SK-N-SH treated with all-trans-retinoic acid at 6 μM for 48 hours (cell line): ENCODE results near the gene PELI3.

Source experiments
- ATAC-seq: fragments of 200-7000 bp; cut with Tn5 transposase; 3 replicates; pipeline ENCODE4 v1.9.1; 2020; ENCODE audit warnings: mild to moderate bottlenecking, moderate library complexity
- ARNTL ChIP-seq: fragments of 450-650 bp; formaldehyde crosslinking; IDR thresholded peaks from 2 replicates; pipeline ENCODE4 v1.5.0; 2020; ENCODE audit warnings: low read depth, mild to moderate bottlenecking, moderate library complexity, borderline replicate concordance
- BACH2 ChIP-seq: fragments of 250-450 bp; sonication (Bioruptor Pico); IDR thresholded peaks from 2 replicates; pipeline ENCODE4 v1.9.0; 2021; ENCODE audit warnings: mild to moderate bottlenecking, borderline replicate concordance
- CSDC2 ChIP-seq: fragments of 250-450 bp; sonication (Bioruptor Pico); IDR thresholded peaks from 2 replicates; pipeline ENCODE4 v1.5.0; 2020; ENCODE audit warnings: mild to moderate bottlenecking, moderate library complexity
- ESRRG ChIP-seq: fragments of 250-450 bp; sonication (Bioruptor Pico); IDR thresholded peaks from 2 replicates; pipeline ENCODE4 v1.6.1; 2021; ENCODE audit warnings: mild to moderate bottlenecking
- GLIS3 ChIP-seq: fragments of 250-450 bp; sonication (Bioruptor Pico); IDR thresholded peaks from 2 replicates; pipeline ENCODE4 v1.5.0; 2020; ENCODE audit warnings: mild to moderate bottlenecking, moderate library complexity
- ISL1 ChIP-seq: fragments of 250-450 bp; sonication (Bioruptor Pico); IDR thresholded peaks from 2 replicates; pipeline ENCODE4 v2.1.2; 2022; ENCODE audit warnings: mild to moderate bottlenecking, moderate library complexity
- OSR1 ChIP-seq: fragments of 250-450 bp; sonication (Bioruptor Pico); IDR thresholded peaks from 2 replicates; pipeline ENCODE4 v1.8.0; 2022; ENCODE audit warnings: moderate library complexity, mild to moderate bottlenecking, inconsistent platforms
- PPARA ChIP-seq: fragments of 250-450 bp; sonication (Bioruptor Pico); IDR thresholded peaks from 2 replicates; pipeline ENCODE4 v1.5.0; 2020; ENCODE audit warnings: mild to moderate bottlenecking, borderline replicate concordance
- RARB ChIP-seq: fragments of 250-450 bp; sonication (Bioruptor Pico); IDR thresholded peaks from 2 replicates; pipeline ENCODE4 v1.8.0; 2021; ENCODE audit warnings: mild to moderate bottlenecking, moderate library complexity
- SNAI2 ChIP-seq: fragments of 250-450 bp; sonication (Bioruptor Pico); IDR thresholded peaks from 2 replicates; pipeline ENCODE4 v1.5.0; 2020; ENCODE audit warnings: mild to moderate bottlenecking, moderate library complexity
- TCF4 ChIP-seq: fragments of 250-450 bp; sonication (Bioruptor Pico); IDR thresholded peaks from 2 replicates; pipeline ENCODE4 v1.8.0; 2021; ENCODE audit warnings: mild to moderate bottlenecking, moderate library complexity, borderline replicate concordance
- TOX ChIP-seq: fragments of 250-450 bp; sonication (Bioruptor Pico); IDR thresholded peaks from 2 replicates; pipeline ENCODE4 v1.8.0; 2021; ENCODE audit warnings: mild to moderate bottlenecking, moderate library complexity, borderline replicate concordance
- ZC3H10 ChIP-seq: fragments of 250-450 bp; sonication (Bioruptor Pico); IDR thresholded peaks from 2 replicates; pipeline ENCODE4 v1.5.1; 2021; ENCODE audit warnings: mild to moderate bottlenecking, moderate library complexity
- ZFP3 ChIP-seq: fragments of 250-450 bp; sonication (Bioruptor Pico); IDR thresholded peaks from 2 replicates; pipeline ENCODE4 v1.5.0; 2020; ENCODE audit warnings: mild to moderate bottlenecking, moderate library complexity
- ZFP30 ChIP-seq: fragments of 450-650 bp; formaldehyde crosslinking; IDR thresholded peaks from 2 replicates; pipeline ENCODE4 v1.5.0; 2022; ENCODE audit warnings: mild to moderate bottlenecking, moderate library complexity
- ZNF565 ChIP-seq: fragments of 450-650 bp; formaldehyde crosslinking; conservative IDR thresholded peaks from 2 replicates; pipeline ENCODE4 v1.5.0; 2020; ENCODE audit warnings: low read depth, mild to moderate bottlenecking, moderate library complexity
- ZNF70 ChIP-seq: fragments of 450-650 bp; formaldehyde crosslinking; IDR thresholded peaks from 2 replicates; pipeline ENCODE4 v1.5.0; 2020; ENCODE audit warnings: mild to moderate bottlenecking, moderate library complexity
- ZNF8 ChIP-seq: fragments of 450-650 bp; formaldehyde crosslinking; IDR thresholded peaks from 2 replicates; pipeline ENCODE4 v1.5.0; 2020; ENCODE audit warnings: mild to moderate bottlenecking, moderate library complexity
- TF ChIP-seq, protein P1 (sequence below): fragments of 250-450 bp; sonication (Bioruptor Pico); IDR thresholded peaks from 2 replicates; pipeline ENCODE4 v1.5.0; 2020; ENCODE audit warnings: mild to moderate bottlenecking, moderate library complexity
- TF ChIP-seq, protein P2 (sequence below): fragments of 250-450 bp; sonication (Bioruptor Pico); IDR thresholded peaks from 2 replicates; pipeline ENCODE4 v1.8.0; 2020; ENCODE audit warnings: mild to moderate bottlenecking, moderate library complexity, borderline replicate concordance
- TF ChIP-seq, protein P3 (sequence below): fragments of 250-450 bp; sonication (Bioruptor Pico); IDR thresholded peaks from 2 replicates; pipeline ENCODE4 v1.5.1; 2021; ENCODE audit warnings: mild to moderate bottlenecking, moderate library complexity
- TF ChIP-seq, protein P4 (sequence below): fragments of 250-450 bp; sonication (Bioruptor Pico); IDR thresholded peaks from 2 replicates; pipeline ENCODE4 v1.5.1; 2020; ENCODE audit warnings: low read depth, mild to moderate bottlenecking, moderate library complexity

The PELI3 gene

DNA sequence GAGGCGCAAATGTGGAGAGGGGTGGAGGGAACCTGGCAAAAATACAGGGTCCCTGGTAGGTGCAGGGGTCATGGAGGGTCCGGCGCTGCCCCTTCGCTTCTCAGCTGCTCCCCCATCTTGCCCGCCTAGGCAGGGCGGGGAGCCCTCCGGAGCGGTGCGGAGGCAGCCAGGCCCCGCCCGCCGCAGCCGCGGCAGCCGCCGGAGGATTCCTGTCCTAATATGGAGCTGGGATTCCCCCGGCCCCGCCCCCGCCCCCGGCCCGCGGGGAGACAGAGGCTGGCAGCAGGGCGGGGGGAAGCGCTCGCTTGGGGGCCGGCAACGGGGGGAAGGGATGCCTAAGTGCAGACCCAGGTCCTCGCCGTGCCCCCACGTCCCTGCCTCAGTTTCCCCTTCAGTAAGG lies 46.9 kb upstream of the PELI3 start:
- no peak for TF ChIP-seq OSR1 (CRISPR knock-in tag)
- TF ChIP-seq, protein P1, sequence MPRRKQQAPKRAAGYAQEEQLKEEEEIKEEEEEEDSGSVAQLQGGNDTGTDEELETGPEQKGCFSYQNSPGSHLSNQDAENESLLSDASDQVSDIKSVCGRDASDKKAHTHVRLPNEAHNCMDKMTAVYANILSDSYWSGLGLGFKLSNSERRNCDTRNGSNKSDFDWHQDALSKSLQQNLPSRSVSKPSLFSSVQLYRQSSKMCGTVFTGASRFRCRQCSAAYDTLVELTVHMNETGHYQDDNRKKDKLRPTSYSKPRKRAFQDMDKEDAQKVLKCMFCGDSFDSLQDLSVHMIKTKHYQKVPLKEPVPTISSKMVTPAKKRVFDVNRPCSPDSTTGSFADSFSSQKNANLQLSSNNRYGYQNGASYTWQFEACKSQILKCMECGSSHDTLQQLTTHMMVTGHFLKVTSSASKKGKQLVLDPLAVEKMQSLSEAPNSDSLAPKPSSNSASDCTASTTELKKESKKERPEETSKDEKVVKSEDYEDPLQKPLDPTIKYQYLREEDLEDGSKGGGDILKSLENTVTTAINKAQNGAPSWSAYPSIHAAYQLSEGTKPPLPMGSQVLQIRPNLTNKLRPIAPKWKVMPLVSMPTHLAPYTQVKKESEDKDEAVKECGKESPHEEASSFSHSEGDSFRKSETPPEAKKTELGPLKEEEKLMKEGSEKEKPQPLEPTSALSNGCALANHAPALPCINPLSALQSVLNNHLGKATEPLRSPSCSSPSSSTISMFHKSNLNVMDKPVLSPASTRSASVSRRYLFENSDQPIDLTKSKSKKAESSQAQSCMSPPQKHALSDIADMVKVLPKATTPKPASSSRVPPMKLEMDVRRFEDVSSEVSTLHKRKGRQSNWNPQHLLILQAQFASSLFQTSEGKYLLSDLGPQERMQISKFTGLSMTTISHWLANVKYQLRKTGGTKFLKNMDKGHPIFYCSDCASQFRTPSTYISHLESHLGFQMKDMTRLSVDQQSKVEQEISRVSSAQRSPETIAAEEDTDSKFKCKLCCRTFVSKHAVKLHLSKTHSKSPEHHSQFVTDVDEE, result no peak
- no peak for TF ChIP-seq ZNF70 (CRISPR knock-in tag)
- no peak for TF ChIP-seq ESRRG (CRISPR knock-in tag)
- no peak for TF ChIP-seq ISL1 (CRISPR knock-in tag)
- no peak for TF ChIP-seq SNAI2 (CRISPR knock-in tag)
- no peak for TF ChIP-seq GLIS3 (CRISPR knock-in tag)
- TF ChIP-seq ZFP3 (CRISPR knock-in tag), result no peak
- no peak for TF ChIP-seq ZC3H10 (CRISPR knock-in tag)
- TF ChIP-seq, protein P2, sequence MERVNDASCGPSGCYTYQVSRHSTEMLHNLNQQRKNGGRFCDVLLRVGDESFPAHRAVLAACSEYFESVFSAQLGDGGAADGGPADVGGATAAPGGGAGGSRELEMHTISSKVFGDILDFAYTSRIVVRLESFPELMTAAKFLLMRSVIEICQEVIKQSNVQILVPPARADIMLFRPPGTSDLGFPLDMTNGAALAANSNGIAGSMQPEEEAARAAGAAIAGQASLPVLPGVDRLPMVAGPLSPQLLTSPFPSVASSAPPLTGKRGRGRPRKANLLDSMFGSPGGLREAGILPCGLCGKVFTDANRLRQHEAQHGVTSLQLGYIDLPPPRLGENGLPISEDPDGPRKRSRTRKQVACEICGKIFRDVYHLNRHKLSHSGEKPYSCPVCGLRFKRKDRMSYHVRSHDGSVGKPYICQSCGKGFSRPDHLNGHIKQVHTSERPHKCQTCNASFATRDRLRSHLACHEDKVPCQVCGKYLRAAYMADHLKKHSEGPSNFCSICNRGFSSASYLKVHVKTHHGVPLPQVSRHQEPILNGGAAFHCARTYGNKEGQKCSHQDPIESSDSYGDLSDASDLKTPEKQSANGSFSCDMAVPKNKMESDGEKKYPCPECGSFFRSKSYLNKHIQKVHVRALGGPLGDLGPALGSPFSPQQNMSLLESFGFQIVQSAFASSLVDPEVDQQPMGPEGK, result no peak
- no peak for ATAC-seq

DNA sequence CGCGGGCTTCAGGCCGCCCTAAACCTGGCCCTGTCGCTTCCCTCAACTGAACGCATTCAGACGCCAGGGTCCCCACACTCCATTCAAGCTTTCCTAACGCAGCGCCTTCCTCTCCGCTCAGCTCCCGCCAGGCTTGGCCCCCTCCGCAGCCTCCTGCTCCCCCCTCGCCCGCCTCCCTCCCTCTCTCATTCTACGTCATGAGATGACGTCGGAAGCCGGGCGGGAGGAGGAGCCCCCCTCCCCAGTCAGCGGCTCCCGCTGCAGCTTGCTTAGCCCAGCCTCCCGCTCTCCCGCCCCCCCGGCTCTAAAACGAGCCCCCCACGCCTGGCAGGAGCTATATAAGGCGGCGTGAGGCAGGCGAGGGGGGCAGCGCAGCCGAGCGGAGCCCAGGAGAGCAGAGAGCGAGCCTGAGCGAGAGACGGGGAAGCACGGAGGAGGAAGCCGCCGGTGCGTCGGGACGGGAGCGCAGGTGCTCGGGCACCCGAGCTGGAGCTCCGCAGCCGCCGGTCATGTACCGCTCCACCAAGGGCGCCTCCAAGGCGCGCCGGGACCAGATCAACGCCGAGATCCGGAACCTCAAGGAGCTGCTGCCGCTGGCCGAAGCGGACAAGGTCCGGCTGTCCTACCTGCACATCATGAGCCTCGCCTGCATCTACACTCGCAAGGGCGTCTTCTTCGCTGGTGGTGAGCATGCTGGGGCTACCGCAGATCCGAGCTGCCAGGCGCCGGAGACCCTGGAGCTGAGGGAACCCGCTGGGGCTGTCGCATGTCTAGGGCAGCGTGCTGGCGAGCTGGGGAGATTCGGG lies 45.8 kb upstream of the PELI3 start, which contains the start of gene NPAS4:
Gene NPAS4 (plus strand): TSS at position 365 of the 806 bp plus-strand sequence. CDS start 145 bp downstream, at position 510.
- ATAC-seq, result no peak
- TF ChIP-seq ARNTL (CRISPR knock-in tag) (no peak), ZFP30 (CRISPR knock-in tag) (no peak), PPARA (CRISPR knock-in tag) (no peak), OSR1 (CRISPR knock-in tag) (no peak)

DNA sequence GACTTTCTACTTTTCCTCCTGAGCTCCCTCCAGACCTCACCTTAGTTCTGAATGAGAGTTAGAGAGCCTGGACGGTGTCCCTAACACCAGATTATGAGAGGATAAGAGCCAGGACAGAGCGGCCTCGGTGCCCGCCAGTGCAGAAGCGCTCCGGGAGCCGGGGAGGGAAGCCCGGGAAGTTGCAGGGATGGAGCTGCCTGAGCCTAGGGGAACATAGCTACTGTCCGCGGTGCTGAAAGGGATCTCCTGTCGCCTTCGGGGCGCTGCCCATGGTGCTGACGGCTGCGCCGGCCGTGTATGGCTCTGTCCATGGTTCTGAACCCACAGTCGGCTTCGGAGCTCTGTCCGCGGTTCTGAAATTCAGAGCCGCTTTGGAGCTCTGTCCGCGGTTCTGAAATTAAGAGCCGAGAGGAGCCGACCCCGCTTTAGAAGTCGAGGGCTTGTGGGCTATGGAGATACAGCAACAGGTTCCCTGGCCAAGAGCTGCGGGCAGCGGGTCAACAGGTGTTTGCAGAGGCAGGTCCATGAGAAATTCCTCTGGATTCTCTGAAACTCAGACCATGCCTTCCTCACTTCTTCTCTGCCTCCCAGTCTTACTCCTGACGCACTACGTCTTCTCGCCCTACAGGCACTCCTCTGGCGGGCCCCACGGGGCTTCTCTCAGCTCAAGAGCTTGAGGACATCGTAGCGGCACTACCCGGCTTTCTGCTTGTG lies 45.1 kb upstream of the PELI3 start:
- ATAC-seq, result peak; percentile 63
- TF ChIP-seq ZNF8 (CRISPR knock-in tag) (peak; percentile 90), ZNF70 (CRISPR knock-in tag) (peak; percentile 84), ARNTL (CRISPR knock-in tag) (peak; percentile 95), GLIS3 (CRISPR knock-in tag) (peak; percentile 99), RARB (CRISPR knock-in tag) (peak; percentile 98), TOX (CRISPR knock-in tag) (peak; percentile 99), ISL1 (CRISPR knock-in tag) (peak; percentile 96), OSR1 (CRISPR knock-in tag) (peak; percentile 99), BACH2 (CRISPR knock-in tag) (peak; percentile 98), ZFP30 (CRISPR knock-in tag) (peak; percentile 89), TCF4 (CRISPR knock-in tag) (peak; percentile 59), CSDC2 (CRISPR knock-in tag) (peak; percentile 100), PPARA (CRISPR knock-in tag) (peak; percentile 99), ZC3H10 (CRISPR knock-in tag) (peak; percentile 100), ZNF565 (CRISPR knock-in tag) (peak; percentile 99), ZFP3 (CRISPR knock-in tag) (peak; percentile 98), SNAI2 (CRISPR knock-in tag) (peak; percentile 100), ESRRG (CRISPR knock-in tag) (peak; percentile 98)
- TF ChIP-seq, protein P1, result peak; percentile 100
- TF ChIP-seq, protein P3, sequence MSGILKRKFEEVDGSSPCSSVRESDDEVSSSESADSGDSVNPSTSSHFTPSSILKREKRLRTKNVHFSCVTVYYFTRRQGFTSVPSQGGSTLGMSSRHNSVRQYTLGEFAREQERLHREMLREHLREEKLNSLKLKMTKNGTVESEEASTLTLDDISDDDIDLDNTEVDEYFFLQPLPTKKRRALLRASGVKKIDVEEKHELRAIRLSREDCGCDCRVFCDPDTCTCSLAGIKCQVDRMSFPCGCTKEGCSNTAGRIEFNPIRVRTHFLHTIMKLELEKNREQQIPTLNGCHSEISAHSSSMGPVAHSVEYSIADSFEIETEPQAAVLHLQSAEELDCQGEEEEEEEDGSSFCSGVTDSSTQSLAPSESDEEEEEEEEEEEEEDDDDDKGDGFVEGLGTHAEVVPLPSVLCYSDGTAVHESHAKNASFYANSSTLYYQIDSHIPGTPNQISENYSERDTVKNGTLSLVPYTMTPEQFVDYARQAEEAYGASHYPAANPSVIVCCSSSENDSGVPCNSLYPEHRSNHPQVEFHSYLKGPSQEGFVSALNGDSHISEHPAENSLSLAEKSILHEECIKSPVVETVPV (CRISPR knock-in tag), result peak; percentile 95
- TF ChIP-seq, protein P2, result peak; percentile 96
- TF ChIP-seq, protein P4, sequence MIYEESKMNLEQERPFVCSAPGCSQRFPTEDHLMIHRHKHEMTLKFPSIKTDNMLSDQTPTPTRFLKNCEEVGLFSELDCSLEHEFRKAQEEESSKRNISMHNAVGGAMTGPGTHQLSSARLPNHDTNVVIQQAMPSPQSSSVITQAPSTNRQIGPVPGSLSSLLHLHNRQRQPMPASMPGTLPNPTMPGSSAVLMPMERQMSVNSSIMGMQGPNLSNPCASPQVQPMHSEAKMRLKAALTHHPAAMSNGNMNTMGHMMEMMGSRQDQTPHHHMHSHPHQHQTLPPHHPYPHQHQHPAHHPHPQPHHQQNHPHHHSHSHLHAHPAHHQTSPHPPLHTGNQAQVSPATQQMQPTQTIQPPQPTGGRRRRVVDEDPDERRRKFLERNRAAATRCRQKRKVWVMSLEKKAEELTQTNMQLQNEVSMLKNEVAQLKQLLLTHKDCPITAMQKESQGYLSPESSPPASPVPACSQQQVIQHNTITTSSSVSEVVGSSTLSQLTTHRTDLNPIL (CRISPR knock-in tag), result peak; percentile 97
